Measurements from ENCODE around the gene SPATA19.

DNA sequence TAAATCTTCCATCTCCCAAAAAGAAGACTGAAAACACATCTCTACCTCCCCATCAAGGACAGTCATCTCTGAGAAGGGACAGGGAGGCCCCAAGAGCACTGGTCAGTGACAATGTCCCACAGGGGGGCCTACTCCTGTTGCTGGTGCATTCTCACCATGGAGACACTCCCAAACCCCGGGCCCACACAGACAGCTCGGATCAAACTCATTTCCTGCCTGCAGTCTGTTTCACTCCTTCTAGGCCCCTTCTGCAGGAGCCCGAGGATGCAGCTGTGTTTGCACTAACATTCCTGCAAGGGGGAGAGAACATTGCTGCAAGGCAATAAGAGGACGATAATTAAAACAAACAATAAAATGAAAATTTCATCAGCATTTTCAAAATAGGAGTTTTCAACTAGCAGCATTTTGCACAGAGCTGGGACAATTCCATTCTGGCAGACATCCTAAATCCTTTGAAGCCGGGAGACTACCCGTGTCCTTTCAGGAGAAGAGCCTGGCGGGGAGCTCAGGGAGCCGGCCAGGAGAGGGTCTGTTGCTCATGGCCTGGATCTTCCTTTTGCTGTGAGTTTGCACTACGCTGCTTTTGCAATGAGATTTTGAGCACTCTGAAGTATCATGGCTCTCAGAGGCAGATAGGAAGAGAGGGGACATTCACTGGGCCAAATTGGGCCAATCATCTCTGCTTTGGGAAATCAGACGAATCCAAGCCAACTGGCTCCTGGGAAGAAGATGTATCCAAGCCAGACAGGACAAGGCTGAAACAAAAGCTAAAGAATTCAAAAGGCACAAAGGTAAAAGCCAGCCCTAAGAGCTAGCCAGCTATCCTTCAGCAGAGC is 33.2 kb downstream of the SPATA19 start:
- TF ChIP-seq, protein P1, sequence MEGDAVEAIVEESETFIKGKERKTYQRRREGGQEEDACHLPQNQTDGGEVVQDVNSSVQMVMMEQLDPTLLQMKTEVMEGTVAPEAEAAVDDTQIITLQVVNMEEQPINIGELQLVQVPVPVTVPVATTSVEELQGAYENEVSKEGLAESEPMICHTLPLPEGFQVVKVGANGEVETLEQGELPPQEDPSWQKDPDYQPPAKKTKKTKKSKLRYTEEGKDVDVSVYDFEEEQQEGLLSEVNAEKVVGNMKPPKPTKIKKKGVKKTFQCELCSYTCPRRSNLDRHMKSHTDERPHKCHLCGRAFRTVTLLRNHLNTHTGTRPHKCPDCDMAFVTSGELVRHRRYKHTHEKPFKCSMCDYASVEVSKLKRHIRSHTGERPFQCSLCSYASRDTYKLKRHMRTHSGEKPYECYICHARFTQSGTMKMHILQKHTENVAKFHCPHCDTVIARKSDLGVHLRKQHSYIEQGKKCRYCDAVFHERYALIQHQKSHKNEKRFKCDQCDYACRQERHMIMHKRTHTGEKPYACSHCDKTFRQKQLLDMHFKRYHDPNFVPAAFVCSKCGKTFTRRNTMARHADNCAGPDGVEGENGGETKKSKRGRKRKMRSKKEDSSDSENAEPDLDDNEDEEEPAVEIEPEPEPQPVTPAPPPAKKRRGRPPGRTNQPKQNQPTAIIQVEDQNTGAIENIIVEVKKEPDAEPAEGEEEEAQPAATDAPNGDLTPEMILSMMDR (IDR thresholded peaks at IDR 0.05) = no peak
- TF ChIP-seq POLR2A (IDR thresholded peaks at IDR 0.05) = no peak

Measured in heart left ventricle (tissue), 13 donors.